Mammary epithelial cell (primary cell): ENCODE results near the gene LNX1.

Experiments used
- CTCF ChIP-seq, 2 donors: IDR thresholded peaks in 1 of 2; conservative IDR thresholded peaks in 1 of 2; 2 replicates each; pipeline ENCODE4 v1.5.1; 2011 to 2012; ENCODE audit warnings: inconsistent platforms in 2 of 2, low read length in 2 of 2, mild to moderate bottlenecking in 2 of 2, control low read depth in 1 of 2, low read depth in 1 of 2; ENCODE audit not compliant: insufficient read depth in 1 of 2; ENCODE audit errors: extremely low read depth in 1 of 2
- EZH2 ChIP-seq: IDR thresholded peaks from 2 replicates; pipeline ENCODE4 v1.6.1; 2012; ENCODE audit warnings: low read length, inconsistent platforms, borderline replicate concordance

GRCh38 chr4:53490965-53491622 is 100.2 kb downstream of the LNX1 start:
- TF ChIP-seq CTCF (conservative IDR thresholded peaks at IDR 0.05 in 1 of 2, IDR thresholded peaks at IDR 0.05 in 1 of 2; ENCODE audit: extremely low read depth in 1 of 2, insufficient read depth in 1 of 2, low read depth in 1 of 2, low read length in 2 of 2) (peak; percentile 70 to 84), EZH2 (no peak)
